DOHH2 (cell line): Measurements from ENCODE around the gene PIWIL1.

ENCODE experiments used
- H3F3A ChIP-seq: fragments of 200-600 bp; sonication (generic), shearing (Covaris generic); 2 replicates; pipeline ENCODE4 v1.6.0; 2016; ENCODE audit warnings: antibody characterized with exemption, mild to moderate bottlenecking; ENCODE audit not compliant: control insufficient read depth, insufficient read depth
- H3K27ac ChIP-seq: fragments of 200-600 bp; sonication (generic); 2 replicates; pipeline ENCODE4 v1.5.1; 2014; ENCODE audit warnings: low read depth, mild to moderate bottlenecking, low read length, moderate library complexity
- H3K27me3 ChIP-seq: fragments of 200-600 bp; sonication (generic); 2 replicates; pipeline ENCODE4 v1.6.1; 2014; ENCODE audit warnings: mild to moderate bottlenecking, low read length, mixed read lengths; ENCODE audit not compliant: control insufficient read depth
- H3K36me3 ChIP-seq: fragments of 200-600 bp; sonication (generic); 2 replicates; pipeline ENCODE4 v1.6.1; 2014; ENCODE audit warnings: mild to moderate bottlenecking, low read length, moderate library complexity, mixed read lengths; ENCODE audit not compliant: control insufficient read depth
- H3K4me1 ChIP-seq: fragments of 200-600 bp; sonication (generic); 2 replicates; pipeline ENCODE4 v1.6.1; 2014; ENCODE audit warnings: mild to moderate bottlenecking, low read length, mixed read lengths; ENCODE audit not compliant: control insufficient read depth
- H3K4me2 ChIP-seq: fragments of 200-600 bp; sonication (generic); 2 replicates; pipeline ENCODE4 v1.6.0; 2014; ENCODE audit warnings: mild to moderate bottlenecking, low read length, moderate library complexity
- H3K4me3 ChIP-seq: fragments of 200-600 bp; sonication (generic); 2 replicates; pipeline ENCODE4 v1.5.1; 2014; ENCODE audit warnings: mild to moderate bottlenecking, low read length, mixed read lengths
- H3K79me2 ChIP-seq: fragments of 200-600 bp; sonication (generic); 2 replicates; pipeline ENCODE4 v1.6.1; 2014; ENCODE audit warnings: mild to moderate bottlenecking, low read length, mixed read lengths; ENCODE audit not compliant: control insufficient read depth
- H3K9me2 ChIP-seq: fragments of 200-600 bp; sonication (generic); replicated peaks from 2 replicates; pipeline ENCODE4 v1.6.1; 2014; ENCODE audit warnings: mild to moderate bottlenecking, low read length, mixed read lengths; ENCODE audit not compliant: control insufficient read depth
- H3K9me3 ChIP-seq: fragments of 200-600 bp; sonication (generic); 2 replicates; pipeline ENCODE4 v1.6.1; 2014; ENCODE audit warnings: antibody characterized with exemption, low read length, mixed read lengths; ENCODE audit not compliant: control insufficient read depth, insufficient read depth
- H4K20me1 ChIP-seq: fragments of 200-600 bp; sonication (generic); 2 replicates; pipeline ENCODE4 v1.6.0; 2014; ENCODE audit warnings: low read depth, mild to moderate bottlenecking, antibody characterized with exemption, low read length, moderate library complexity; ENCODE audit not compliant: control insufficient read depth, insufficient read depth
- CTCF ChIP-seq: fragments of 200-600 bp; sonication (generic); IDR thresholded peaks from one replicate; pipeline ENCODE4 v1.5.1; 2014; ENCODE audit warnings: antibody characterized with exemption, mild to moderate bottlenecking, low read depth, low read length; ENCODE audit not compliant: poor library complexity, severe bottlenecking
- EZH2phosphoT487 ChIP-seq: fragments of 200-600 bp; sonication (generic); IDR thresholded peaks from 2 replicates; pipeline ENCODE4 v1.6.1; 2017; ENCODE audit warnings: borderline replicate concordance, mild to moderate bottlenecking, antibody characterized with exemption, low read length, moderate library complexity, mixed read lengths

Gene PIWIL1

GRCh38 chr12:130405332-130405731 is 67.6 kb downstream of the PIWIL1 start:
- no peak for TF ChIP-seq CTCF
- no peak for TF ChIP-seq EZH2phosphoT487
- Histone ChIP-seq H3F3A (no peaks in the 10 kb centered on the region), H3K36me3 (no peaks in the 10 kb centered on the region), H3K4me3 (no peak overlapping the region), H3K4me1 (no peaks in the 10 kb centered on the region), H3K79me2 (no peaks in the 10 kb centered on the region), H3K9me3 (no peaks in the 10 kb centered on the region), H3K27ac (no peak overlapping the region), H3K4me2 (no peak overlapping the region), H3K9me2 (no peaks in the 10 kb centered on the region), H3K27me3 (no peaks in the 10 kb centered on the region), H4K20me1 (no peaks in the 10 kb centered on the region)

GRCh38 chr12:130412384-130412783 is 74.7 kb downstream of the PIWIL1 start:
- Histone ChIP-seq H3K4me2 (no peak overlapping the region), H3K36me3 (no peaks in the 10 kb centered on the region), H3K4me1 (no peaks in the 10 kb centered on the region), H3K27ac (no peak overlapping the region), H3K27me3 (no peaks in the 10 kb centered on the region), H4K20me1 (no peaks in the 10 kb centered on the region), H3K4me3 (no peak overlapping the region), H3K9me2 (no peaks in the 10 kb centered on the region), H3K9me3 (no peaks in the 10 kb centered on the region), H3K79me2 (no peaks in the 10 kb centered on the region), H3F3A (no peaks in the 10 kb centered on the region)
- TF ChIP-seq EZH2phosphoT487 (no peak), CTCF (no peak)

- H3K27ac ChIP-seq, result no peak overlapping the region
- H3K9me2 ChIP-seq, result no peaks in the 10 kb centered on the region
- no peaks in the 10 kb centered on the region for H4K20me1 ChIP-seq
- H3K4me3 ChIP-seq, result no peak overlapping the region
- TF ChIP-seq EZH2phosphoT487, result no peak
- TF ChIP-seq CTCF, result no peak
- no peaks in the 10 kb centered on the region for H3K9me3 ChIP-seq
- no peaks in the 10 kb centered on the region for H3K27me3 ChIP-seq
- H3K4me2 ChIP-seq, result no peak overlapping the region
- H3K79me2 ChIP-seq, result no peaks in the 10 kb centered on the region
- H3K36me3 ChIP-seq, result no peaks in the 10 kb centered on the region
- no peaks in the 10 kb centered on the region for H3F3A ChIP-seq
- H3K4me1 ChIP-seq, result no peaks in the 10 kb centered on the region
These were observed 76.2 kb downstream of the PIWIL1 start for GRCh38 chr12:130413909-130414308.

- H3K4me3 ChIP-seq, result no peak overlapping the region
- no peak overlapping the region for H3K27ac ChIP-seq
- H3K27me3 ChIP-seq, result no peaks in the 10 kb centered on the region
- no peaks in the 10 kb centered on the region for H3K36me3 ChIP-seq
- H3K9me2 ChIP-seq, result no peaks in the 10 kb centered on the region
- H3K9me3 ChIP-seq, result no peaks in the 10 kb centered on the region
- TF ChIP-seq EZH2phosphoT487 (no peak), CTCF (no peak)
- no peaks in the 10 kb centered on the region for H4K20me1 ChIP-seq
- H3K4me2 ChIP-seq, result no peak overlapping the region
- no peaks in the 10 kb centered on the region for H3F3A ChIP-seq
- H3K4me1 ChIP-seq, result no peaks in the 10 kb centered on the region
- no peaks in the 10 kb centered on the region for H3K79me2 ChIP-seq
These were observed 76.7 kb downstream of the PIWIL1 start for GRCh38 chr12:130414381-130414780.
